Ovary (tissue), 3 donors: ENCODE results near the gene SOD1.

Experiments
- CTCF ChIP-seq, 3 donors: fragments of 450-650 bp in 2 of 3; fragments of 200-600 bp in 1 of 3; IDR thresholded peaks; one replicate each; pipeline versions ENCODE4 v1.5.1 to v1.8.0; 2016 to 2022; ENCODE audit warnings: antibody characterized with exemption in 3 of 3, mild to moderate bottlenecking in 1 of 3
- EP300 ChIP-seq: sonication (generic); formaldehyde crosslinking; IDR thresholded peaks from one replicate; pipeline ENCODE4 v1.6.1; 2017; ENCODE audit warnings: antibody characterized with exemption
- POLR2A ChIP-seq: fragments of 450-650 bp; IDR thresholded peaks from one replicate; pipeline ENCODE4 v1.6.1; 2017; ENCODE audit warnings: antibody characterized with exemption, mild to moderate bottlenecking, moderate library complexity
- donor health status: DM: no; HTN: no; CAD: no.

GRCh38 chr21:31686272-31686915, 26.9 kb downstream of the SOD1 start:
- TF ChIP-seq POLR2A (no peak), CTCF (IDR thresholded peaks at IDR 0.05) (no peak), EP300 (no peak)
